ENCODE data around the gene CYB5RL.

The CYB5RL gene

GRCh38 chr1:54176621-54177327 lies 23.1 kb downstream of the CYB5RL start:
- H3K4me1 ChIP-seq (ENCODE audit: insufficient read depth, low read length) = no peaks in the 10 kb centered on the region
- no peaks in the 10 kb centered on the region for H3K27me3 ChIP-seq (ENCODE audit: insufficient read depth, low read length, poor library complexity)
- no peak overlapping the region for H3K27ac ChIP-seq (ENCODE audit: low read length)
- no peak overlapping the region for H3K4me2 ChIP-seq (ENCODE audit: insufficient read depth, low read length)
- H3K9me3 ChIP-seq (ENCODE audit: insufficient read depth, low read length, severe bottlenecking) = no peaks in the 10 kb centered on the region
- H4K20me1 ChIP-seq (ENCODE audit: insufficient read depth, low read length) = no peaks in the 10 kb centered on the region
- ATAC-seq (ENCODE audit: insufficient read depth, low read depth) = no peak
- H2AFZ ChIP-seq (ENCODE audit: low read depth, low read length) = no peak overlapping the region
- H3K4me3 ChIP-seq (ENCODE audit: low read depth in 1 of 2, low read length in 2 of 2) = no peak overlapping the region
- no peak overlapping the region for H3K9ac ChIP-seq (ENCODE audit: low read depth, low read length)
- no peaks in the 10 kb centered on the region for H3K79me2 ChIP-seq (ENCODE audit: insufficient read depth, low read length)
- DNase-seq = no peak
- TF ChIP-seq EZH2 (IDR thresholded peaks at IDR 0.05; ENCODE audit: borderline replicate concordance, low read depth, low read length, severe bottlenecking) (no peak), CTCF (IDR thresholded peaks at IDR 0.05; ENCODE audit: borderline replicate concordance, extremely low read depth, low read length, poor library complexity, severe bottlenecking) (no peak)
- peaks cover 12% of the 10 kb centered on the region; the same call in 1 of the 2 replicates for H3K36me3 ChIP-seq (ENCODE audit: insufficient read depth, low read length)

- no peak overlapping the region for H2AFZ ChIP-seq (ENCODE audit: low read depth, low read length)
- no peak overlapping the region for H3K9ac ChIP-seq (ENCODE audit: low read depth, low read length)
- H3K27ac ChIP-seq (ENCODE audit: low read length) = no peak overlapping the region
- no peaks in the 10 kb centered on the region for H4K20me1 ChIP-seq (ENCODE audit: insufficient read depth, low read length)
- H3K79me2 ChIP-seq (ENCODE audit: insufficient read depth, low read length) = no peaks in the 10 kb centered on the region
- no peak for DNase-seq
- TF ChIP-seq CTCF (IDR thresholded peaks at IDR 0.05; ENCODE audit: borderline replicate concordance, extremely low read depth, low read length, poor library complexity, severe bottlenecking) (no peak), EZH2 (IDR thresholded peaks at IDR 0.05; ENCODE audit: borderline replicate concordance, low read depth, low read length, severe bottlenecking) (no peak)
- H3K36me3 ChIP-seq (ENCODE audit: insufficient read depth, low read length) = peaks cover 16% of the 10 kb centered on the region; the same call in 1 of the 2 replicates
- H3K4me2 ChIP-seq (ENCODE audit: insufficient read depth, low read length) = no peak overlapping the region
- H3K4me1 ChIP-seq (ENCODE audit: insufficient read depth, low read length) = no peaks in the 10 kb centered on the region
- no peak for ATAC-seq (ENCODE audit: insufficient read depth, low read depth)
- H3K9me3 ChIP-seq (ENCODE audit: insufficient read depth, low read length, severe bottlenecking) = no peaks in the 10 kb centered on the region
- H3K4me3 ChIP-seq (ENCODE audit: low read depth in 1 of 2, low read length in 2 of 2) = no peak overlapping the region
- H3K27me3 ChIP-seq (ENCODE audit: insufficient read depth, low read length, poor library complexity) = no peaks in the 10 kb centered on the region
These were observed 25.7 kb downstream of the CYB5RL start for GRCh38 chr1:54174106-54174505.

GRCh38 chr1:54173681-54174080 lies 26.1 kb downstream of the CYB5RL start:
- Histone ChIP-seq H3K79me2 (ENCODE audit: insufficient read depth, low read length) (no peaks in the 10 kb centered on the region), H3K4me2 (ENCODE audit: insufficient read depth, low read length) (no peak overlapping the region)
- DNase-seq = no peak

More at GRCh38 chr1:54173681-54174080, 26.1 kb downstream of the CYB5RL start:
- Histone ChIP-seq H4K20me1 (ENCODE audit: insufficient read depth, low read length) (no peaks in the 10 kb centered on the region), H3K27ac (ENCODE audit: low read length) (no peak overlapping the region), H2AFZ (ENCODE audit: low read depth, low read length) (no peak overlapping the region), H3K4me3 (ENCODE audit: low read depth in 1 of 2, low read length in 2 of 2) (no peak overlapping the region), H3K9ac (ENCODE audit: low read depth, low read length) (no peak overlapping the region), H3K9me3 (ENCODE audit: insufficient read depth, low read length, severe bottlenecking) (no peaks in the 10 kb centered on the region), H3K4me1 (ENCODE audit: insufficient read depth, low read length) (no peaks in the 10 kb centered on the region), H3K27me3 (ENCODE audit: insufficient read depth, low read length, poor library complexity) (no peaks in the 10 kb centered on the region), H3K36me3 (ENCODE audit: insufficient read depth, low read length) (peaks cover 14% of the 10 kb centered on the region; the same call in 1 of the 2 replicates)
- TF ChIP-seq EZH2 (IDR thresholded peaks at IDR 0.05; ENCODE audit: borderline replicate concordance, low read depth, low read length, severe bottlenecking) (no peak), CTCF (IDR thresholded peaks at IDR 0.05; ENCODE audit: borderline replicate concordance, extremely low read depth, low read length, poor library complexity, severe bottlenecking) (no peak)
- ATAC-seq (ENCODE audit: insufficient read depth, low read depth) = peak; percentile 27; the same call in 1 of the 3 replicates
